Measurements from ENCODE around the gene LMNTD2. TPM values are rescaled to one million over a fixed set of nuclear protein-coding genes. Genes with fewer than 3 reads are reported as not detected.

LMNTD2 gene
- total and polyA plus RNA-seq, 2 of the 13 experiments (the other 11 are each of a cell fraction or from before 2014, with no cell fraction given) = 1.1 to 3.1 TPM

DNA sequence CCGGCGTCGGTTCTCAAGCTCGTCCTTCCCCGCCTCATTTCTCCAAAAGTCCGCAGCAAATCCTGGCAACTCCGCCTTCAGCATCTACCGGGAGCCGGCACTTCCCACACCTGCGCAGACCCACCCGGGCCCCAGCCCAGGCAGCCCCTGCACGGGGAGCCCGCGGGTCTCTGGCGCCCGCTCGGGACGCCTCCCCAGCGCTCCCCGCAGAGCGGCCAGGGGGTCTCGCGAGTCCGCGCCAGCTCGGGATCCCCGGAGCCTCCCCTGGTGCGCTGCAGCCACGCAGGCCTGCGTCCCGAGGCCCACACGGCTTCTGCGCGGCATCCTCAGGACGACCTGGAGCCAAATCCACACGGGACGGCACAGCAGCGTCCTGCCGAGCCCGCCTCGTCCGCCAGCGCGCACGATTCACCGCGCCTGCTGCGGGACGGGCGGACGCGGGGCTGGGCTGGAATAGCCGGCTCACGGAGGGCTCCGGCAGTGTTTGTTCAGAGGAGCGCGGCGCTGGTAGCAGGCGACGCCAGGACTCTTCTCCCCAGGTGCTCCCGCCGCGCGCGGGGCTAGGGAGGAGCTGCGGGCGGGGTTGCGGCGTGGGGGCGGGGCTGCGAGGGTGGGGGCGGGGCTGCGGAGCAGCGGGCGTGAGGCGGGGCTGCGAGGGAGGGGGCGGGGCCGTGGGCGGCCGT, 14.9 kb upstream of the LMNTD2 start (continued):
- TF ChIP-seq CHCHD3 (CRISPR knock-in tag; IDR thresholded peaks at IDR 0.05) (0 out of 2 replicates have a peak, but pooled peaks have one; percentile 80), ETV6 (CRISPR knock-in tag; conservative IDR thresholded peaks at IDR 0.05) (no peak), YEATS4 (CRISPR knock-in tag; IDR thresholded peaks at IDR 0.05; ENCODE audit: borderline replicate concordance) (peak; percentile 40; the same call in 1 of the 2 replicates), HDAC1 (CRISPR knock-in tag; IDR thresholded peaks at IDR 0.05) (peak; percentile 71)
- TF ChIP-seq, protein P1, sequence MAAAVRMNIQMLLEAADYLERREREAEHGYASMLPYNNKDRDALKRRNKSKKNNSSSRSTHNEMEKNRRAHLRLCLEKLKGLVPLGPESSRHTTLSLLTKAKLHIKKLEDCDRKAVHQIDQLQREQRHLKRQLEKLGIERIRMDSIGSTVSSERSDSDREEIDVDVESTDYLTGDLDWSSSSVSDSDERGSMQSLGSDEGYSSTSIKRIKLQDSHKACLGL (CRISPR knock-in tag; IDR thresholded peaks at IDR 0.05) = peak; percentile 68; the same call in 1 of the 2 replicates

DNA sequence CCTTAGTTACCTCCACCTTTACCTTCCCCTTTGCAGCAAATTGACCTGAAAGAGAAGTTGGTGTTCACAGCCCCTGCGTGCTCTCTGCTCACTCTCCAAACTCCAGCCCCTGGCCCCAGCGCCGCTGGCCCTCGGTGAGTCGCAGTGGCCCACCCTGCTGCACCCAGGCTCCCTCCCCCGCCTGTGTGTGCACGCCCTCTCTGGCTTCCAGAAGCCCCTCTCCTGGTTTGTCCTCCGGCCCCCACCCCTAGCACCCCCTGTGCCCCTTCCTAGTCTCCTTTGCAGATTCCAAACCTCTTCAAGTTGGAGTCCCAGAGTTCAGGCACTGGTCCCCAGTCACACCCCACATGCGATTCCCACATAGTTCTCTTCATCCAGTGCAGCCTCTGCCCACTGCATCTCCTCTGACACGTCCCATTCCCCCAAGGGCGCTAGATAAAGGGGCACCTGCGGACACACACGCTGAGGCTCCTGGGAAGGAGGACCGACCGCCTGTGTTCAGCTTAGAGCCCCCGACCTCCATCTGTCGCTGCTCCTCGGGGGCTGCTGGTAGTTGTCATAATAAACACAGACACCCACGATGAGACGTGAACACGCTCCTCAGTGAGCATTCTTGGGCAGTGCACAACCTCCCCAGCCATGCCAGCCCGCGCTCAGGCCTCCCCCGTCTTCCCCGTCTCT, 14.2 kb upstream of the LMNTD2 start:
- H3K9me3 ChIP-seq (ENCODE audit: low read length) = no peaks in the 10 kb centered on the region
- intact Hi-C loops (cut with micrococcal nuclease; ENCODE audit: unreplicated experiment) = no loop called here
- no peak overlapping the region for H3K27ac ChIP-seq (ENCODE audit: extremely low read length, insufficient read depth, low read length)
- peaks cover 0 to 3% of the 10 kb centered on the region in 2 experiments; a peak in 1 of 5 replicates for H3K36me3 ChIP-seq (replicated peaks in 1 of 2; ENCODE audit: control insufficient read depth in 1 of 2, insufficient read depth in 2 of 2, low read length in 2 of 2)
- peak overlapping the region; percentile 61 for H3K9ac ChIP-seq (ENCODE audit: insufficient read depth, low read depth, low read length)
- peaks cover 65% of the 10 kb centered on the region for H3K4me1 ChIP-seq (ENCODE audit: insufficient read depth, low read length)
- under 1% methylated on average over 15 of the region's 25 CpGs for WGBS (ENCODE audit: low lambda C conversion rate)
- H3K79me2 ChIP-seq (ENCODE audit: insufficient read depth, low read length) = peaks cover 31% of the 10 kb centered on the region
- peaks cover 29% of the 10 kb centered on the region for H4K20me1 ChIP-seq (ENCODE audit: insufficient read depth, low read length)
- ChIA-PET CTCF (ENCODE audit: low intra/inter-chr PET ratio, low total read pairs) (no interaction called here), POLR2A (interaction anchor here (1.5 to 2.5 kb wide), 5 partner anchors 13 to 81 kb away, joined by 9 to 33 read pairs (median 27); partner anchors contain the start of gene LMNTD2)
- no peaks in the 10 kb centered on the region; a peak in 2 of 5 replicates for H3K27me3 ChIP-seq (ENCODE audit: control insufficient read depth in 1 of 2, insufficient read depth in 2 of 2, low read length in 2 of 2)
- BruUV-seq (replicated peaks) = no TSS peak
- H3K4me2 ChIP-seq (ENCODE audit: low read depth, low read length) = peak overlapping the region; percentile 99
- ATAC-seq (peak; percentile 5), FAIRE-seq (no peak), DNase-seq (ENCODE audit: low spot score) (no peak)
- H3K4me3 ChIP-seq (replicated peaks in 1 of 3; ENCODE audit: insufficient read depth in 1 of 3, low read depth in 2 of 3, low read length in 3 of 3) = peak overlapping the region; percentile 61 to 80 (median 66)
- no peak for TF ChIP-seq TBP (CRISPR knock-in tag; IDR thresholded peaks at IDR 0.05)
- TF ChIP-seq ADNP (CRISPR knock-in tag; IDR thresholded peaks at IDR 0.05) = no peak
- TF ChIP-seq, protein P2, sequence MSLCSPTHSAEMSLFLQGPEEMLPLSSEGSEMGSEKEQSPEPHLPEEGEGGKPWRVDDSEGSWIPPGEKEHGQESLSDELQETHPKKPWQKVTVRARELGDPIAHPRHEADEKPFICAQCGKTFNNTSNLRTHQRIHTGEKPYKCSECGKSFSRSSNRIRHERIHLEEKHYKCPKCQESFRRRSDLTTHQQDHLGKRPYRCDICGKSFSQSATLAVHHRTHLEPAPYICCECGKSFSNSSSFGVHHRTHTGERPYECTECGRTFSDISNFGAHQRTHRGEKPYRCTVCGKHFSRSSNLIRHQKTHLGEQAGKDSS (CRISPR knock-in tag; IDR thresholded peaks at IDR 0.05; ENCODE audit: borderline replicate concordance, low read depth) = 0 out of 2 replicates have a peak, but pooled peaks have one; percentile 9
- 0 out of 2 replicates have a peak, but pooled peaks have one; percentile 27 for TF ChIP-seq ZNF605 (CRISPR knock-in tag; IDR thresholded peaks at IDR 0.05)
- peak; percentile 15; the same call in 1 of the 2 replicates for TF ChIP-seq ZFX (CRISPR knock-in tag; IDR thresholded peaks at IDR 0.05; ENCODE audit: low read depth)
- H2AFZ ChIP-seq (ENCODE audit: low read length) = no peak overlapping the region
- in situ Hi-C loops (cut with HindIII; ENCODE audit: extremely low pct_ligation_motif_present, low pct_unique_long_range_greater_than_20kb) = no loop called here

Measured in HepG2 (cell line).